Effector memory CD8-positive, alpha-beta T cell (primary cell): ENCODE data around the gene SYTL3.
A peak's percentile ranks its signal among the peaks of the same experiment; 100 is the strongest.

ENCODE experiments used
- ATAC-seq: fragments of 150-1000 bp; cut with Tn5 transposase; replicated peaks from 2 replicates; pipeline ENCODE4 v1.10.0; 2021; ENCODE audit warnings: mild to moderate bottlenecking, moderate library complexity
- DNase-seq, 3 experiments: peaks; one replicate each; pipeline ENCODE4 v3.0.0; 2021
- H3K27ac Mint-ChIP-seq, 2 donors: one replicate each; pipeline ENCODE4 v1.8.0; 2022; ENCODE audit warnings: mild to moderate bottlenecking in 2 of 2, mixed read lengths in 2 of 2, moderate library complexity in 2 of 2
- H3K27me3 Mint-ChIP-seq, 2 donors: one replicate each; pipeline ENCODE4 v1.8.0; 2022; ENCODE audit warnings: mixed read lengths in 2 of 2
- H3K36me3 Mint-ChIP-seq: one replicate; pipeline ENCODE4 v1.8.0; 2022; ENCODE audit warnings: mild to moderate bottlenecking, moderate library complexity, mixed read lengths; ENCODE audit not compliant: insufficient read depth
- H3K4me1 Mint-ChIP-seq, 2 donors: one replicate each; pipeline ENCODE4 v1.8.0; 2022; ENCODE audit warnings: low read depth in 2 of 2, mixed read lengths in 2 of 2
- H3K4me3 Mint-ChIP-seq, 2 donors: one replicate each; pipeline ENCODE4 v1.8.0; 2022; ENCODE audit warnings: mild to moderate bottlenecking in 2 of 2, mixed read lengths in 2 of 2, moderate library complexity in 2 of 2
- H3K9me3 Mint-ChIP-seq, 2 donors: one replicate each; pipeline ENCODE4 v1.8.0; 2022; ENCODE audit warnings: mixed read lengths in 2 of 2

Gene SYTL3

GRCh38 chr6:158707821-158708195, 58.0 kb downstream of the SYTL3 start:
- H3K27ac Mint-ChIP-seq: peak overlapping the region in 1 of 2 donors; percentile 70
- no peak for ATAC-seq
- no peaks in the 10 kb centered on the region for H3K9me3 Mint-ChIP-seq
- DNase-seq: no peak
- H3K4me1 Mint-ChIP-seq: peaks cover 14 to 19% of the 10 kb centered on the region in 2 donors
- H3K27me3 Mint-ChIP-seq: no peaks in the 10 kb centered on the region
- H3K36me3 Mint-ChIP-seq: peaks cover 61% of the 10 kb centered on the region
- no peak overlapping the region for H3K4me3 Mint-ChIP-seq

- H3K4me3 Mint-ChIP-seq: no peak overlapping the region
- H3K36me3 Mint-ChIP-seq: peaks cover 61% of the 10 kb centered on the region
- no peak for DNase-seq
- peaks cover 17 to 22% of the 10 kb centered on the region in 2 donors for H3K4me1 Mint-ChIP-seq
- H3K27me3 Mint-ChIP-seq: no peaks in the 10 kb centered on the region
- no peak for ATAC-seq
- H3K9me3 Mint-ChIP-seq: no peaks in the 10 kb centered on the region
- peak overlapping the region in 1 of 2 donors; percentile 70 for H3K27ac Mint-ChIP-seq
Observed at GRCh38 chr6:158708239-158708638, 58.4 kb downstream of the SYTL3 start.

GRCh38 chr6:158709809-158710208, 60.0 kb downstream of the SYTL3 start:
- peaks cover 16 to 24% of the 10 kb centered on the region in 2 donors for H3K4me1 Mint-ChIP-seq
- no peak overlapping the region for H3K27ac Mint-ChIP-seq
- H3K4me3 Mint-ChIP-seq: no peak overlapping the region
- no peaks in the 10 kb centered on the region for H3K27me3 Mint-ChIP-seq
- H3K9me3 Mint-ChIP-seq: no peaks in the 10 kb centered on the region
- H3K36me3 Mint-ChIP-seq: peaks cover 73% of the 10 kb centered on the region
- DNase-seq (no peak), ATAC-seq (no peak)

DNA sequence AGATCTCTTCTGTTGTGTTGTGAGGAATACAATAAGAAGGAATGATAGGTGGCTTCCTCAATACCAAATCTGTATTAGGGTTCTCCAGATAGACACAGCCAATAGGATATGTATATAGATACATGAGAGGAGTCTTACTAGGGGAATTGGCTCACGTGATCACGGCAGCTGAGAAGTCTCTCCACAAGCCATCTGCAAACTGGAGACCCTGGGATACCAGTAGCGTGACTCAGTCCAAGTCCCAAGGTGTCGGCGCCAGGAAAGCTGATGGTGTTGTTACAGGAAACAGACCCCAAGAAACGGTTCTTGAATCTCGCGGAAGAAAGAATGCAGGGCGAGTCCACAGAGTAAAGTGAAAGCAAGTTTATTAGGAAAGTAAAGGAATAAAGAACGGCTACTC, 61.4 kb downstream of the SYTL3 start:
- ATAC-seq: no peak
- H3K27ac Mint-ChIP-seq: no peak overlapping the region
- DNase-seq: no peak
- H3K9me3 Mint-ChIP-seq: no peaks in the 10 kb centered on the region
- H3K27me3 Mint-ChIP-seq: no peaks in the 10 kb centered on the region
- no peak overlapping the region for H3K4me3 Mint-ChIP-seq
- peaks cover 80% of the 10 kb centered on the region for H3K36me3 Mint-ChIP-seq
- peaks cover 28 to 34% of the 10 kb centered on the region in 2 donors for H3K4me1 Mint-ChIP-seq

DNA sequence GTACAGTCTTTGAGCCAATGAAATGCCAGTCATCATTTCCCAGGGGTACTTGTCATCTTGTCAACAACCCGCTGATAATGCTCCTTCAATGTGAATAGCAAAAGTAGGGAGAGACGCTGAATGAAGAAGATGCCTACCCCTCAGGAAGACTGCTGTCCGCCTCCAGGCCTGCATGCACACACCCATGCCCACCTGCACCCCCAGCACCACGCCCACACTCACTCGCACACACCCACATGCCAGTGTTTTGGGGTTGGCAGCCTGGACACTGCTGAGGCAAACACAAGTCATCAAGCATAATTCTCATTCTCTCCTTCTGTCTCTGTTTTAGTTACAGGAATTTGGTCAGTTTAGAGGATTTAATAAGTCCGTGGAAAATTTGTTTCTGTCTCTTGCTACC, 63.6 kb downstream of the SYTL3 start:
- Mint-ChIP-seq H3K4me3 (no peak overlapping the region), H3K9me3 (no peaks in the 10 kb centered on the region), H3K4me1 (peaks cover 41 to 55% of the 10 kb centered on the region in 2 donors), H3K36me3 (peaks cover 62% of the 10 kb centered on the region), H3K27ac (peak overlapping the region; percentile 93 to 99), H3K27me3 (no peaks in the 10 kb centered on the region)
- no peak for ATAC-seq
- DNase-seq: no peak

DNA sequence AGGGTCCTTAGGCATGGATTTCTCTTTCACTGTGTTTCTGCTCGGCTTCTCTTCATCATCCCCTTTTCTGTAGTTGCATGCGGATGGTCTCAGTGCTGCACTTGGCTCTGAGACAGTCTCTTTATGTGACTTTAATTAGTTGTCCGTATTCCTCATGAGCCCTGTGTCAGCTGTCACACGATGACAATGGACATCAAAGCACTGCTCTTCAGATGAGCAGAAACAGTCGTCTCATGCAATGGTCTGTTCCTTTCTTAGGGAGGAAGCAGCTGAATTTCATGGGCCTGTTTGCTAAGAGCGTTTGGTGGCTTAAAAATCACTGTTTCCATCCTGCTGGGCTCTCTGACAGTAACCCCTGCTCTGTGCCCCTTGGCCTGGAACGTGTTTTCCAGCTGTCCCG, 64.9 kb downstream of the SYTL3 start:
- peaks cover 58% of the 10 kb centered on the region for H3K36me3 Mint-ChIP-seq

GRCh38 chr6:158715330-158716311, 65.8 kb downstream of the SYTL3 start:
- H3K4me3 Mint-ChIP-seq: peak overlapping the region; percentile 50 to 86
- peak overlapping the region; percentile 93 to 99 for H3K27ac Mint-ChIP-seq
- H3K4me1 Mint-ChIP-seq: peaks cover 56 to 65% of the 10 kb centered on the region in 2 donors
- no peak for DNase-seq
- no peaks in the 10 kb centered on the region for H3K27me3 Mint-ChIP-seq
- H3K9me3 Mint-ChIP-seq: no peaks in the 10 kb centered on the region
- H3K36me3 Mint-ChIP-seq: peaks cover 56% of the 10 kb centered on the region
- ATAC-seq: no peak

More for the DNA sequence above, 64.9 kb downstream of the SYTL3 start:
- H3K4me1 Mint-ChIP-seq: peaks cover 50 to 58% of the 10 kb centered on the region in 2 donors
- H3K4me3 Mint-ChIP-seq: no peak overlapping the region
- H3K9me3 Mint-ChIP-seq: no peaks in the 10 kb centered on the region
- DNase-seq (no peak), ATAC-seq (no peak)
- peak overlapping the region; percentile 93 to 99 for H3K27ac Mint-ChIP-seq
- no peaks in the 10 kb centered on the region for H3K27me3 Mint-ChIP-seq

- H3K9me3 Mint-ChIP-seq: no peaks in the 10 kb centered on the region
- DNase-seq (peak; percentile 22 to 40 (median 29)), ATAC-seq (peak; percentile 62)
- peak overlapping the region; percentile 98 to 99 for H3K27ac Mint-ChIP-seq
- H3K4me3 Mint-ChIP-seq: peak overlapping the region; percentile 85 to 86
- H3K36me3 Mint-ChIP-seq: peaks cover 48% of the 10 kb centered on the region
- H3K27me3 Mint-ChIP-seq: no peaks in the 10 kb centered on the region
- H3K4me1 Mint-ChIP-seq: peaks cover 59 to 68% of the 10 kb centered on the region in 2 donors
Observed at GRCh38 chr6:158717341-158718330, 67.8 kb downstream of the SYTL3 start.

DNA sequence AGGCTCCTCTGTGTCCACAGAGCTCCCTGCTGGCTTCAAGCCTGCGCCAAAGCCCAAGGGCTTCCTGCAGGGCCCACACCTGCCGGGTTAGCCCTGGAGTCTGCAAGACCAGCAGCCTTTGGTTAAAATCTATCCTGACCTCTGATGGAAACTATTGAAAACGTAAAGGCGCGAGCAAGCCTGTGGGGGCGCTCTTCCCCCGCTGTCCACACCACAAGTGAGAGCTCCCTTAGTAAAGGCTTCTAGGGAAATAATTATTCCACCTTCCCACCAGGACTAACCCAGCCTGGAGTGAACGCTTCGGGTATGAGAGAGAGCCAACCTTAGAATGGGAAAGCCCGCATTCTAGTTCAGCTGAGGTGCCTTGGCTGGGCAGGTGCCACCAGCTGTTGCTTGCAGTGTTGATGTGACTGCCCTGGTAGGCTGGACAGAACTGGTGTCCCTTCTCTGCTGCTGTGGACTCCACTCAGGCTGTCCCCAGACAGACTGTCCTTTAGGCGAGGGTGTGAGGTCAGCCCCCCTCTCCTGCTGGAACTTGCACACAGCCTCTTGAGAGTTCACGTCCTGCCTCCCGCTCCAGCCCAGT, 68.7 kb downstream of the SYTL3 start:
- peaks cover 56 to 62% of the 10 kb centered on the region in 2 donors for H3K4me1 Mint-ChIP-seq
- H3K27me3 Mint-ChIP-seq: no peaks in the 10 kb centered on the region
- H3K27ac Mint-ChIP-seq: peak overlapping the region; percentile 98 to 99
- DNase-seq: no peak
- H3K4me3 Mint-ChIP-seq: peak overlapping the region; percentile 85 to 86
- no peaks in the 10 kb centered on the region for H3K9me3 Mint-ChIP-seq
- peaks cover 42% of the 10 kb centered on the region for H3K36me3 Mint-ChIP-seq
- no peak for ATAC-seq

- Mint-ChIP-seq H3K27ac (no peak overlapping the region), H3K36me3 (peaks cover 49% of the 10 kb centered on the region), H3K4me1 (peaks cover 40 to 43% of the 10 kb centered on the region in 2 donors), H3K27me3 (no peaks in the 10 kb centered on the region), H3K9me3 (no peaks in the 10 kb centered on the region), H3K4me3 (peak overlapping the region; percentile 51 to 81)
- ATAC-seq (no peak), DNase-seq (no peak)
Observed at GRCh38 chr6:158722176-158722729, 72.4 kb downstream of the SYTL3 start.

DNA sequence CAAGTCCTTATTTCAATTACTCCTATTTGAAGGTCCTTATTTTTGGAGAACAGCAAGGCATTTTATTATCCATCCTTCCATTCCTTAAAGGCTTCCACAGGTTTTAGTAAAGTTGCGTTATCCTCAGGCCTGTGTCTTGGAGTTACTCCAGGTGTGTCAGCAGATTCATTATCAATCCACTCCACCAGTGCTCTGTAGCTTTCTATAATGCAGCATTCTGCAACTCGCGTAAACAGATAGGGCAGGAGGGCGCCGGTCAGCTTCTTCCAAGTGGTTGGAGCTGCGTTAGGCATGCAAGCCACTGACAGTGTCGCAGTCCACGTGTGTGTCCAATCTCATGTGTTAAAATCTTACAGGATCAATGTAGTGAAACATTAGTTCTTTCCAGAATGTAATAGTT, 75.8 kb downstream of the SYTL3 start:
- H3K9me3 Mint-ChIP-seq: no peaks in the 10 kb centered on the region
- H3K36me3 Mint-ChIP-seq: peaks cover 67% of the 10 kb centered on the region
- H3K4me3 Mint-ChIP-seq: no peak overlapping the region
- H3K27me3 Mint-ChIP-seq: no peaks in the 10 kb centered on the region
- DNase-seq (no peak), ATAC-seq (no peak)
- H3K4me1 Mint-ChIP-seq: peaks cover 17 to 22% of the 10 kb centered on the region in 2 donors
- H3K27ac Mint-ChIP-seq: no peak overlapping the region

DNA sequence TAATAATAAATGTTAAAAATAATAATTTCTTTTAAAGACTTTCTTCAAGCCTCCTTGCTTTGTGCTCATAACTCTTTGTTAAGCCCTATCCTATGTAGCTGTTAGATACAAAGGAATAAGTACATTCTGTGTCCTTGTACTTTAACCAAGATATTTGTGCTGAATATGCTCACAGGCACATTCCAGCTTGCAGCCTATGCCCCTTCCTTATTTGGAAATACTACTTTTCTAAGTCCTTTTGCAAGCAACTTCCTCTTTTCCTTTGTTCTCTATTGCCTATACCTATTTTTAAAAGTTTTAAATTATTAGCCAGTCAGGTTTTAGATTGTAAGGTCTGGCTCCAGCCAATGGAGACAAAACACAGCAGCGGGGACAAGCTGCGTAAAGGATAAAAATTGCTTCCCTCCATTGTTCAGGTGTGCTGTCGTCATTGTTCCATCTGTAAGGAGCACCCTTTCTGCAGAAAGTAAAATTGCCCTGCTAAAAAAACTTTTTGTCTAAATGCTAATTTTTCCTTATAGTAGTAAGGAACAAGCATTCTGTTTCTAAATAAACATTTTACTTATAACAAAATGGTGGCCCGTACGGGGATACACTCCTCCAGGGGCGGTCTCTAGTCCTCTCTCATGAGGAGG, 80.2 kb downstream of the SYTL3 start:
- peaks cover 79% of the 10 kb centered on the region for H3K36me3 Mint-ChIP-seq
- H3K4me3 Mint-ChIP-seq: no peak overlapping the region
- DNase-seq: no peak
- peaks cover 6 to 11% of the 10 kb centered on the region in 2 donors for H3K4me1 Mint-ChIP-seq
- no peak for ATAC-seq
- H3K27ac Mint-ChIP-seq: peak overlapping the region in 1 of 2 donors; percentile 68
- no peaks in the 10 kb centered on the region for H3K27me3 Mint-ChIP-seq
- H3K9me3 Mint-ChIP-seq: no peaks in the 10 kb centered on the region
